HCT116 (cell line): Measurements from ENCODE around the gene EPS8. TPM values are rescaled to one million over a fixed set of nuclear protein-coding genes. Genes with fewer than 3 reads are reported as not detected.
A peak's percentile ranks its signal among the peaks of the same experiment; 100 is the strongest.

Experiments
- ATAC-seq: fragments of 200-7000 bp; cut with Tn5 transposase; 2 replicates; pipeline ENCODE4 v1.9.1; 2020; ENCODE audit warnings: mild to moderate bottlenecking, moderate library complexity
- BruUV-seq: library from RNA; stranded (reverse); fragments of 400-500 nt; replicated peaks from 2 replicates; lab custom pipeline; 2021; lab: Mats Ljungman, UMichigan
- CTCF ChIA-PET: fragments of 300-600 bp; sonication (Branson Sonifier 250); formaldehyde crosslinking; loops from one replicate; lab custom pipeline; 2021; ENCODE audit warnings: antibody characterized with exemption; lab: Charles Lee
- POLR2A ChIA-PET: fragments of 300-600, 350-600 bp; sonication (Branson Sonifier 250); formaldehyde crosslinking; loops from one replicate; lab custom pipeline; 2021; ENCODE audit warnings: antibody characterized with exemption; lab: Charles Lee
- RAD21 ChIA-PET, 2 experiments: fragments of 300-600 bp; sonication (Branson Sonifier 250); formaldehyde crosslinking; loops; one replicate each; lab custom pipeline; 2023; ENCODE audit warnings: low total read pairs in 2 of 2; ENCODE audit not compliant: uncharacterized antibody in 2 of 2, unreplicated experiment in 2 of 2, low non-redundant PET in 1 of 2; lab: Charles Lee
- DNase-seq: peaks from one replicate; pipeline ENCODE4 v3.0.0-alpha.2; 2010; ENCODE audit warnings: low read depth, low spot score
- H2AFZ ChIP-seq: fragments of 200-600 bp; shearing (Covaris generic), sonication (generic); 2 replicates; pipeline ENCODE4 v1.6.1; 2017; ENCODE audit warnings: low read depth, mixed run types, mixed read lengths, antibody characterized with exemption, low read length; ENCODE audit not compliant: poor library complexity, severe bottlenecking
- H3K27ac ChIP-seq: 2 replicates; pipeline ENCODE4 v1.5.1; 2012; ENCODE audit warnings: low read depth, low read length
- H3K27me3 ChIP-seq: fragments of 200-600 bp; sonication (generic); 2 replicates; pipeline ENCODE4 v1.6.1; 2016; ENCODE audit warnings: mixed run types, low read length, mixed read lengths; ENCODE audit not compliant: insufficient read depth
- H3K36me3 ChIP-seq, 2 experiments: fragments of 200-500 bp in 1 of 2; fragments of 200-600 bp in 1 of 2; sonication (Bioruptor generic) in 1 of 2; sonication (generic) in 1 of 2; 2 replicates each; pipeline versions ENCODE4 v1.5.1 to v1.6.1; 2014 to 2016; ENCODE audit warnings: low read length in 2 of 2, inconsistent platforms in 1 of 2, mixed read lengths in 1 of 2, mixed run types in 1 of 2; ENCODE audit not compliant: insufficient read depth in 2 of 2, control insufficient read depth in 1 of 2
- H3K4me1 ChIP-seq, 2 experiments: fragments of 200-600 bp in 1 of 2; sonication (generic) in 1 of 2; 2 replicates each; pipeline versions ENCODE4 v1.5.1 to v1.6.1; 2012 to 2017; ENCODE audit warnings: low read length in 2 of 2, inconsistent platforms in 1 of 2, mild to moderate bottlenecking in 1 of 2, mixed read lengths in 1 of 2, mixed run types in 1 of 2, moderate library complexity in 1 of 2; ENCODE audit not compliant: insufficient read depth in 2 of 2, control insufficient read depth in 1 of 2
- H3K4me2 ChIP-seq: fragments of 200-600 bp; sonication (generic); 2 replicates; pipeline ENCODE4 v1.6.1; 2017; ENCODE audit warnings: mixed run types, low read length, mixed read lengths
- H3K4me3 ChIP-seq, 2 experiments: fragments of 200-600 bp in 1 of 2; sonication (generic) in 1 of 2; replicated peaks in 1 of 2; 2 replicates each; pipeline ENCODE4 v1.5.1; 2011 to 2016; ENCODE audit warnings: low read length in 2 of 2, control low read depth in 1 of 2, low read depth in 1 of 2, mild to moderate bottlenecking in 1 of 2, mixed read lengths in 1 of 2, mixed run types in 1 of 2
- H3K79me2 ChIP-seq: fragments of 200-600 bp; sonication (generic); 2 replicates; pipeline ENCODE4 v1.6.1; 2017; ENCODE audit warnings: mild to moderate bottlenecking, mixed run types, low read length, moderate library complexity, mixed read lengths; ENCODE audit not compliant: insufficient read depth
- H3K9ac ChIP-seq: fragments of 200-600 bp; sonication (generic); 2 replicates; pipeline ENCODE4 v1.6.1; 2016; ENCODE audit warnings: low read length, mixed read lengths
- H3K9me2 ChIP-seq: fragments of 200-600 bp; sonication (generic), shearing (Covaris generic); 2 replicates; pipeline ENCODE4 v1.6.1; 2017; ENCODE audit warnings: mixed run types, mild to moderate bottlenecking, moderate library complexity; ENCODE audit not compliant: insufficient read depth
- H3K9me3 ChIP-seq, 2 experiments: fragments of 200-500 bp in 1 of 2; fragments of 200-600 bp in 1 of 2; sonication (Bioruptor generic) in 1 of 2; sonication (generic) in 1 of 2; 2 replicates each; pipeline ENCODE4 v1.6.1; 2014 to 2017; ENCODE audit warnings: low read length in 2 of 2, mixed read lengths in 2 of 2, inconsistent platforms in 1 of 2, low read depth in 1 of 2, mild to moderate bottlenecking in 1 of 2, mixed run types in 1 of 2, moderate library complexity in 1 of 2; ENCODE audit not compliant: control insufficient read depth in 1 of 2, insufficient read depth in 1 of 2
- H4K20me1 ChIP-seq: fragments of 200-600 bp; sonication (generic), shearing (Covaris generic); 2 replicates; pipeline ENCODE4 v1.6.1; 2017; ENCODE audit warnings: mixed run types, mild to moderate bottlenecking, moderate library complexity; ENCODE audit not compliant: insufficient read depth
- ATF3 ChIP-seq: IDR thresholded peaks from 2 replicates; pipeline ENCODE4 v1.6.1; 2012
- CBX3 ChIP-seq: IDR thresholded peaks from 2 replicates; pipeline ENCODE4 v1.6.1; 2012; ENCODE audit warnings: low read depth
- CEBPB ChIP-seq: IDR thresholded peaks from 2 replicates; pipeline ENCODE4 v1.6.1; 2012; ENCODE audit warnings: low read depth
- CTCF ChIP-seq, 3 experiments: fragments of 200-600 bp in 1 of 3; sonication (generic) in 1 of 3; IDR thresholded peaks in 2 of 3; conservative IDR thresholded peaks in 1 of 3; 2 replicates each; pipeline ENCODE4 v1.5.1; 2012 to 2017; ENCODE audit warnings: low read depth in 2 of 3, low read length in 2 of 3, antibody characterized with exemption in 1 of 3, borderline replicate concordance in 1 of 3, control low read depth in 1 of 3, mild to moderate bottlenecking in 1 of 3, mixed read lengths in 1 of 3, mixed run types in 1 of 3, moderate library complexity in 1 of 3; ENCODE audit not compliant: insufficient read depth in 1 of 3
- EGR1 ChIP-seq: IDR thresholded peaks from 2 replicates; pipeline ENCODE4 v1.6.1; 2012; ENCODE audit warnings: low read depth
- ELF1 ChIP-seq: IDR thresholded peaks from 2 replicates; pipeline ENCODE4 v1.6.1; 2012; ENCODE audit warnings: low read depth, borderline replicate concordance
- EZH2 ChIP-seq: fragments of 200-600 bp; sonication (generic); IDR thresholded peaks from 2 replicates; pipeline ENCODE4 v1.6.1; 2017; ENCODE audit warnings: antibody characterized with exemption, mixed run types
- EZH2phosphoT487 ChIP-seq: fragments of 200-600 bp; IDR thresholded peaks from 2 replicates; pipeline ENCODE4 v1.6.1; 2018; ENCODE audit warnings: antibody characterized with exemption, borderline replicate concordance
- FOSL1 ChIP-seq: IDR thresholded peaks from 2 replicates; pipeline ENCODE4 v1.6.1; 2012; ENCODE audit warnings: low read depth
- JUND ChIP-seq: IDR thresholded peaks from 2 replicates; pipeline ENCODE4 v1.6.1; 2012
- POLR2A ChIP-seq: IDR thresholded peaks from 2 replicates; pipeline ENCODE4 v1.7.0; 2011; ENCODE audit warnings: borderline replicate concordance; ENCODE audit not compliant: insufficient read depth, insufficient read length; ENCODE audit errors: extremely low read depth
- POLR2AphosphoS5 ChIP-seq: IDR thresholded peaks from 2 replicates; pipeline ENCODE4 v1.6.1; 2011; ENCODE audit warnings: mild to moderate bottlenecking, low read depth, low read length, moderate library complexity
- RAD21 ChIP-seq: IDR thresholded peaks from 2 replicates; pipeline ENCODE4 v1.6.1; 2012; ENCODE audit warnings: low read depth, mild to moderate bottlenecking
- SIN3A ChIP-seq: IDR thresholded peaks from 2 replicates; pipeline ENCODE4 v1.6.1; 2012; ENCODE audit warnings: low read depth
- SRF ChIP-seq: IDR thresholded peaks from 2 replicates; pipeline ENCODE4 v1.6.1; 2012; ENCODE audit warnings: low read depth
- TCF7L2 ChIP-seq: IDR thresholded peaks from 2 replicates; pipeline ENCODE4 v1.7.0; 2011; ENCODE audit warnings: borderline replicate concordance, inconsistent platforms; ENCODE audit not compliant: insufficient read depth, insufficient read length; ENCODE audit errors: extremely low read depth
- YY1 ChIP-seq: IDR thresholded peaks from 2 replicates; pipeline ENCODE4 v1.6.1; 2011; ENCODE audit warnings: low read length, low read depth, moderate library complexity, mild to moderate bottlenecking; ENCODE audit not compliant: insufficient replicate concordance; ENCODE audit errors: extremely low read depth
- ZFX ChIP-seq: fragments of 450-650 bp; IDR thresholded peaks from 2 replicates; pipeline ENCODE4 v1.6.1; 2017
- ZNF274 ChIP-seq: fragments of 200-500 bp; sonication (Bioruptor generic); IDR thresholded peaks from 2 replicates; pipeline ENCODE4 v1.6.1; 2014; ENCODE audit warnings: mild to moderate bottlenecking, low read depth, low read length, inconsistent platforms
- intact Hi-C: fragments of 100-400 bp; cut with micrococcal nuclease; formaldehyde crosslinking; loops from 2 replicates; pipeline ENCODE4 v1.10.0; 2022
- total RNA-seq: library from RNA; stranded (reverse); gene quantifications from one replicate; pipeline ENCODE4 v1.2.1, GENCODE V29; 2021; ENCODE audit not compliant: unreplicated experiment
- TF ChIP-seq, protein P1 (sequence below): IDR thresholded peaks from 2 replicates; pipeline ENCODE4 v1.6.1; 2012; ENCODE audit warnings: low read depth
- TF ChIP-seq, protein P2 (sequence below): IDR thresholded peaks from 2 replicates; pipeline ENCODE4 v1.6.1; 2012

EPS8 gene
- total RNA-seq, 1 experiment from 2014 or later = 49.9 TPM

DNA sequence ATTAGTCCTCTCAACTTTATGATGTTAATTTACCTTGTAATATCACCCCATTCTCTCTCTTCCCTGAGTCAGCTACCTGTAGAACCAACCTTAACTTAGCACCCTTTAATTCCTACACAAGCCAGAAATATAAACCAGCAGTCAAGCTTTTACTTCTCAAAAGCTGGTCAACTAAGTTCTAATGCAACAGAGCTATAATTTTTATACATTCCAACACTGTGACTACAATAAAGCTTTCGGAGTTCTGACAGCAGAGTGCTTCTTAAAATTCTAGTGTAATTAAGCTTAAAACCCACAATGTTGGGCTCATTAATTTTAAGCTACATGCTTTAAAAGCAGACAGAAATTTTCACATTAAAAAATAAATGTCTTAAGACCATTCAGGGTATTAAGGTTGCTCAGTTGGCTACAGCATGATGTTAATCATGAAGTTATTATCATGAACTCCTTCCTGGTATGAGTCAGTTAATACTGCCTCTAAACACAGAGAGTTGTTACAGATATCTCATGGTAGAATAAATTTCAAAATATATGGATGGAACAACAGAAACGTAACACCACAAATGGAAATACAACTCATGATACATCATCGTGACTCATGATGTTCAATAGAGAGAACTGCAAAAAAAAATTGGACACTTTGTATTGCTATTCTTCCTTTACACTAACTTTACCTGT is 126.7 kb downstream of the EPS8 start:
- Histone ChIP-seq H3K27me3 (no peaks in the 10 kb centered on the region), H3K27ac (peak overlapping the region; percentile 84), H3K9ac (peak overlapping the region; percentile 39), H3K9me2 (no peaks in the 10 kb centered on the region), H3K4me1 (peaks cover 11 to 31% of the 10 kb centered on the region in 2 experiments), H3K4me2 (peak overlapping the region; percentile 57), H2AFZ (no peak overlapping the region), H3K79me2 (no peaks in the 10 kb centered on the region), H4K20me1 (no peaks in the 10 kb centered on the region), H3K9me3 (no peaks in the 10 kb centered on the region), H3K4me3 (peak overlapping the region in 1 of 2 experiments; percentile 6; a peak in 1 of 4 replicates), H3K36me3 (peaks cover under 1 to 10% of the 10 kb centered on the region in 2 experiments; a peak in 2 of 4 replicates)
- intact Hi-C loops = no loop called here
- DNase-seq (peak; percentile 86), ATAC-seq (peak; percentile 85)
- TSS peak; percentile 65 for BruUV-seq
- POLR2A ChIA-PET = interaction anchor here (0.7 to 2.4 kb wide), 4 partner anchors 12 to 66 kb away, joined by 4 to 25 read pairs (median 6); no protein-coding TSS in a partner anchor
- CTCF ChIA-PET = interaction anchor here (1.9 kb wide), 1 partner anchor 78 kb away, joined by 5 read pairs; no protein-coding TSS in a partner anchor
- RAD21 ChIA-PET = no interaction called here
- peak; percentile 91 for TF ChIP-seq SRF
- TF ChIP-seq JUND = peak; percentile 93
- no peak for TF ChIP-seq SIN3A
- no peak for TF ChIP-seq EZH2
- TF ChIP-seq, protein P1, sequence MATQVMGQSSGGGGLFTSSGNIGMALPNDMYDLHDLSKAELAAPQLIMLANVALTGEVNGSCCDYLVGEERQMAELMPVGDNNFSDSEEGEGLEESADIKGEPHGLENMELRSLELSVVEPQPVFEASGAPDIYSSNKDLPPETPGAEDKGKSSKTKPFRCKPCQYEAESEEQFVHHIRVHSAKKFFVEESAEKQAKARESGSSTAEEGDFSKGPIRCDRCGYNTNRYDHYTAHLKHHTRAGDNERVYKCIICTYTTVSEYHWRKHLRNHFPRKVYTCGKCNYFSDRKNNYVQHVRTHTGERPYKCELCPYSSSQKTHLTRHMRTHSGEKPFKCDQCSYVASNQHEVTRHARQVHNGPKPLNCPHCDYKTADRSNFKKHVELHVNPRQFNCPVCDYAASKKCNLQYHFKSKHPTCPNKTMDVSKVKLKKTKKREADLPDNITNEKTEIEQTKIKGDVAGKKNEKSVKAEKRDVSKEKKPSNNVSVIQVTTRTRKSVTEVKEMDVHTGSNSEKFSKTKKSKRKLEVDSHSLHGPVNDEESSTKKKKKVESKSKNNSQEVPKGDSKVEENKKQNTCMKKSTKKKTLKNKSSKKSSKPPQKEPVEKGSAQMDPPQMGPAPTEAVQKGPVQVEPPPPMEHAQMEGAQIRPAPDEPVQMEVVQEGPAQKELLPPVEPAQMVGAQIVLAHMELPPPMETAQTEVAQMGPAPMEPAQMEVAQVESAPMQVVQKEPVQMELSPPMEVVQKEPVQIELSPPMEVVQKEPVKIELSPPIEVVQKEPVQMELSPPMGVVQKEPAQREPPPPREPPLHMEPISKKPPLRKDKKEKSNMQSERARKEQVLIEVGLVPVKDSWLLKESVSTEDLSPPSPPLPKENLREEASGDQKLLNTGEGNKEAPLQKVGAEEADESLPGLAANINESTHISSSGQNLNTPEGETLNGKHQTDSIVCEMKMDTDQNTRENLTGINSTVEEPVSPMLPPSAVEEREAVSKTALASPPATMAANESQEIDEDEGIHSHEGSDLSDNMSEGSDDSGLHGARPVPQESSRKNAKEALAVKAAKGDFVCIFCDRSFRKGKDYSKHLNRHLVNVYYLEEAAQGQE = no peak
- TF ChIP-seq POLR2A = no peak
- TF ChIP-seq POLR2AphosphoS5 = no peak
- TF ChIP-seq ELF1 = peak; percentile 44
- TF ChIP-seq, protein P2, sequence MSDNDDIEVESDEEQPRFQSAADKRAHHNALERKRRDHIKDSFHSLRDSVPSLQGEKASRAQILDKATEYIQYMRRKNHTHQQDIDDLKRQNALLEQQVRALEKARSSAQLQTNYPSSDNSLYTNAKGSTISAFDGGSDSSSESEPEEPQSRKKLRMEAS = peak; percentile 66
- TF ChIP-seq TCF7L2 = no peak
- no peak for TF ChIP-seq ZFX
- TF ChIP-seq FOSL1 = peak; percentile 96
- TF ChIP-seq CBX3 = peak; percentile 92
- TF ChIP-seq EZH2phosphoT487 = no peak
- TF ChIP-seq EGR1 = 0 out of 2 replicates have a peak, but pooled peaks have one; percentile 39
- no peak for TF ChIP-seq ZNF274
- no peak for TF ChIP-seq YY1
- peak; percentile 23; the same call in 1 of the 2 replicates for TF ChIP-seq RAD21
- TF ChIP-seq ATF3 = peak; percentile 19; the same call in 1 of the 2 replicates
- TF ChIP-seq CTCF (IDR thresholded peaks at IDR 0.05 in 2 of 3, conservative IDR thresholded peaks at IDR 0.05 in 1 of 3; ENCODE audit: borderline replicate concordance in 1 of 3, insufficient read depth in 1 of 3, low read depth in 2 of 3, low read length in 2 of 3) = no peak
- peak; percentile 90 for TF ChIP-seq CEBPB
